Panc1 (cell line): ENCODE data around the gene SGPP2.

Experiments used
- POLR2AphosphoS5 ChIP-seq: IDR thresholded peaks from 2 replicates; pipeline ENCODE4 v1.6.1; 2012; ENCODE audit warnings: mild to moderate bottlenecking, low read depth, low read length, moderate library complexity
- TF ChIP-seq, protein P1 (sequence below): fragments of 450-650 bp; IDR thresholded peaks from 2 replicates; pipeline ENCODE4 v1.5.1; 2017; ENCODE audit warnings: mild to moderate bottlenecking
- TF ChIP-seq, protein P2 (sequence below), 2 experiments: IDR thresholded peaks; 2 replicates each; pipeline ENCODE4 v1.6.1; 2011 to 2012; ENCODE audit warnings: low read depth in 2 of 2, control low read depth in 1 of 2, low read length in 1 of 2, mild to moderate bottlenecking in 1 of 2, moderate library complexity in 1 of 2; ENCODE audit not compliant: insufficient read depth in 1 of 2

GRCh38 chr2:222538535-222538934, 114.2 kb downstream of the SGPP2 start:
- TF ChIP-seq, protein P1, sequence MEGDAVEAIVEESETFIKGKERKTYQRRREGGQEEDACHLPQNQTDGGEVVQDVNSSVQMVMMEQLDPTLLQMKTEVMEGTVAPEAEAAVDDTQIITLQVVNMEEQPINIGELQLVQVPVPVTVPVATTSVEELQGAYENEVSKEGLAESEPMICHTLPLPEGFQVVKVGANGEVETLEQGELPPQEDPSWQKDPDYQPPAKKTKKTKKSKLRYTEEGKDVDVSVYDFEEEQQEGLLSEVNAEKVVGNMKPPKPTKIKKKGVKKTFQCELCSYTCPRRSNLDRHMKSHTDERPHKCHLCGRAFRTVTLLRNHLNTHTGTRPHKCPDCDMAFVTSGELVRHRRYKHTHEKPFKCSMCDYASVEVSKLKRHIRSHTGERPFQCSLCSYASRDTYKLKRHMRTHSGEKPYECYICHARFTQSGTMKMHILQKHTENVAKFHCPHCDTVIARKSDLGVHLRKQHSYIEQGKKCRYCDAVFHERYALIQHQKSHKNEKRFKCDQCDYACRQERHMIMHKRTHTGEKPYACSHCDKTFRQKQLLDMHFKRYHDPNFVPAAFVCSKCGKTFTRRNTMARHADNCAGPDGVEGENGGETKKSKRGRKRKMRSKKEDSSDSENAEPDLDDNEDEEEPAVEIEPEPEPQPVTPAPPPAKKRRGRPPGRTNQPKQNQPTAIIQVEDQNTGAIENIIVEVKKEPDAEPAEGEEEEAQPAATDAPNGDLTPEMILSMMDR, result no peak
- TF ChIP-seq POLR2AphosphoS5, result no peak
- TF ChIP-seq, protein P2, sequence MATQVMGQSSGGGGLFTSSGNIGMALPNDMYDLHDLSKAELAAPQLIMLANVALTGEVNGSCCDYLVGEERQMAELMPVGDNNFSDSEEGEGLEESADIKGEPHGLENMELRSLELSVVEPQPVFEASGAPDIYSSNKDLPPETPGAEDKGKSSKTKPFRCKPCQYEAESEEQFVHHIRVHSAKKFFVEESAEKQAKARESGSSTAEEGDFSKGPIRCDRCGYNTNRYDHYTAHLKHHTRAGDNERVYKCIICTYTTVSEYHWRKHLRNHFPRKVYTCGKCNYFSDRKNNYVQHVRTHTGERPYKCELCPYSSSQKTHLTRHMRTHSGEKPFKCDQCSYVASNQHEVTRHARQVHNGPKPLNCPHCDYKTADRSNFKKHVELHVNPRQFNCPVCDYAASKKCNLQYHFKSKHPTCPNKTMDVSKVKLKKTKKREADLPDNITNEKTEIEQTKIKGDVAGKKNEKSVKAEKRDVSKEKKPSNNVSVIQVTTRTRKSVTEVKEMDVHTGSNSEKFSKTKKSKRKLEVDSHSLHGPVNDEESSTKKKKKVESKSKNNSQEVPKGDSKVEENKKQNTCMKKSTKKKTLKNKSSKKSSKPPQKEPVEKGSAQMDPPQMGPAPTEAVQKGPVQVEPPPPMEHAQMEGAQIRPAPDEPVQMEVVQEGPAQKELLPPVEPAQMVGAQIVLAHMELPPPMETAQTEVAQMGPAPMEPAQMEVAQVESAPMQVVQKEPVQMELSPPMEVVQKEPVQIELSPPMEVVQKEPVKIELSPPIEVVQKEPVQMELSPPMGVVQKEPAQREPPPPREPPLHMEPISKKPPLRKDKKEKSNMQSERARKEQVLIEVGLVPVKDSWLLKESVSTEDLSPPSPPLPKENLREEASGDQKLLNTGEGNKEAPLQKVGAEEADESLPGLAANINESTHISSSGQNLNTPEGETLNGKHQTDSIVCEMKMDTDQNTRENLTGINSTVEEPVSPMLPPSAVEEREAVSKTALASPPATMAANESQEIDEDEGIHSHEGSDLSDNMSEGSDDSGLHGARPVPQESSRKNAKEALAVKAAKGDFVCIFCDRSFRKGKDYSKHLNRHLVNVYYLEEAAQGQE (IDR thresholded peaks at IDR 0.05; ENCODE audit: insufficient read depth in 1 of 2, low read depth in 2 of 2, low read length in 1 of 2), result no peak
